A549 (cell line): ENCODE results near the gene IGFBP5.

Source experiments
- CBX8 ChIP-seq: fragments of 200-600 bp; sonication (generic); IDR thresholded peaks from 2 replicates; pipeline ENCODE4 v1.6.1; 2016
- CEBPB ChIP-seq, 2 experiments: fragments of >200 bp in 1 of 2; sonication (Bioruptor Twin) in 1 of 2; formaldehyde crosslinking in 1 of 2; IDR thresholded peaks; 2 replicates each; pipeline ENCODE4 v1.6.1; 2012 to 2016
- CHD2 ChIP-seq: fragments of 150-350 bp; IDR thresholded peaks from 2 replicates; pipeline ENCODE4 v1.6.1; 2014; ENCODE audit warnings: low read length; ENCODE audit not compliant: partially characterized antibody
- CTCF ChIP-seq: fragments of >200 bp; sonication (Bioruptor Twin); formaldehyde crosslinking; IDR thresholded peaks from 3 replicates; pipeline ENCODE4 v1.5.1; 2016
- ESRRA ChIP-seq: fragments of 150-350 bp; IDR thresholded peaks from 2 replicates; pipeline ENCODE4 v1.6.1; 2014; ENCODE audit warnings: mild to moderate bottlenecking, low read length, borderline replicate concordance
- HMGXB4 ChIP-seq: fragments of 250-450 bp; sonication (Bioruptor Pico); IDR thresholded peaks from 2 replicates; pipeline ENCODE4 v1.5.0; 2021; ENCODE audit warnings: mild to moderate bottlenecking, moderate library complexity, borderline replicate concordance
- HOXB13 ChIP-seq: fragments of 250-450 bp; sonication (Bioruptor Pico); IDR thresholded peaks from 2 replicates; pipeline ENCODE4 v1.5.0; 2020; ENCODE audit warnings: low read depth, mild to moderate bottlenecking, moderate library complexity
- JUN ChIP-seq, 2 experiments: fragments of >200 bp; sonication (Bioruptor Twin); formaldehyde crosslinking; IDR thresholded peaks; 2 replicates in 1 of 2; 3 replicates in 1 of 2; pipeline ENCODE4 v1.6.1; 2016 to 2017
- PBX3 ChIP-seq: IDR thresholded peaks from 2 replicates; pipeline ENCODE4 v1.6.1; 2012
- POLR2A ChIP-seq: IDR thresholded peaks from 2 replicates; pipeline ENCODE4 v1.6.1; 2012; ENCODE audit warnings: mild to moderate bottlenecking, low read length
- RFX5 ChIP-seq: fragments of 450-650 bp; IDR thresholded peaks from 2 replicates; pipeline ENCODE4 v1.7.1; 2014; ENCODE audit warnings: antibody characterized with exemption, mild to moderate bottlenecking, moderate library complexity

GRCh38 chr2:216679658-216680024 is 15.7 kb downstream of the IGFBP5 start:
- TF ChIP-seq CEBPB (IDR thresholded peaks at IDR 0.05), result no peak
- TF ChIP-seq CTCF, result no peak
- no peak for TF ChIP-seq PBX3
- no peak for TF ChIP-seq HMGXB4 (CRISPR knock-in tag)
- TF ChIP-seq JUN (IDR thresholded peaks at IDR 0.05), result no peak
- TF ChIP-seq POLR2A, result no peak
- TF ChIP-seq RFX5, result no peak
- TF ChIP-seq CBX8, result no peak
- no peak for TF ChIP-seq HOXB13 (CRISPR knock-in tag)
- TF ChIP-seq CHD2, result no peak
- no peak for TF ChIP-seq ESRRA
